Measurements from ENCODE around the gene ADAM8. TPM values are rescaled to one million over a fixed set of nuclear protein-coding genes. Genes with fewer than 3 reads are reported as not detected.
"Not testable (repeated sequence)": the region's sequence is repeated elsewhere in the genome, so short reads cannot be mapped to it uniquely, and the experiment has no call there.

Gene ADAM8
- total RNA-seq, 1 experiment from 2014 or later: 16.8 TPM

DNA sequence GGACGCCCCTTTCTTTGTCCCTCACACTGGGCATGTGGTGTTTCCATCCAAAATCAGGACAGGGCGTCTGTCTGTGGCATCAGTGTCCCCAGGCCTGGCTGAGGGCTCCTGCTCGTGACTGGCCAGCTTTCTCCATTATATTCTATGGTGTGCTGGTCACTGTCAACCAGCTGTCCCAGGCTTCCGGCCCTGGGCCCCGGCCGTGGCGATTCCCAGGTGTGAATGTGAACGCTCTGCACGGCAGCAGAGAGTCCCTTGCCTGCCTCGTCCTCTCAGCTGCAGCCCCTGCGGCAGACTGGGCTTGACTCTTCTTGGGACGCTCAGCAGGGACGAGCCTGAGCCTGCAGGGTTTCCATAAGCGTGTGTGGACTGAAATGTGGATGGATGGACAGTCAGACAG, 52.6 kb downstream of the ADAM8 start:
- ChIA-PET POLR2A (no interaction called here), CTCF (no interaction called here)
- H3K27me3 ChIP-seq (replicated peaks; ENCODE audit: control insufficient read depth, insufficient read depth, low read length): no peaks in the 10 kb centered on the region
- Mint-ChIP-seq H3K9me3 (ENCODE audit: unreplicated experiment) (no peaks in the 10 kb centered on the region), H3K4me1 (ENCODE audit: low read depth, unreplicated experiment) (no peaks in the 10 kb centered on the region), H3K27ac (ENCODE audit: unreplicated experiment) (no peak overlapping the region), H3K4me3 (ENCODE audit: unreplicated experiment) (no peak overlapping the region), H3K36me3 (ENCODE audit: insufficient read depth, unreplicated experiment) (no peaks in the 10 kb centered on the region), H3K27me3 (ENCODE audit: insufficient read depth, unreplicated experiment) (peaks cover 9% of the 10 kb centered on the region)
- TF ChIP-seq, protein P1, sequence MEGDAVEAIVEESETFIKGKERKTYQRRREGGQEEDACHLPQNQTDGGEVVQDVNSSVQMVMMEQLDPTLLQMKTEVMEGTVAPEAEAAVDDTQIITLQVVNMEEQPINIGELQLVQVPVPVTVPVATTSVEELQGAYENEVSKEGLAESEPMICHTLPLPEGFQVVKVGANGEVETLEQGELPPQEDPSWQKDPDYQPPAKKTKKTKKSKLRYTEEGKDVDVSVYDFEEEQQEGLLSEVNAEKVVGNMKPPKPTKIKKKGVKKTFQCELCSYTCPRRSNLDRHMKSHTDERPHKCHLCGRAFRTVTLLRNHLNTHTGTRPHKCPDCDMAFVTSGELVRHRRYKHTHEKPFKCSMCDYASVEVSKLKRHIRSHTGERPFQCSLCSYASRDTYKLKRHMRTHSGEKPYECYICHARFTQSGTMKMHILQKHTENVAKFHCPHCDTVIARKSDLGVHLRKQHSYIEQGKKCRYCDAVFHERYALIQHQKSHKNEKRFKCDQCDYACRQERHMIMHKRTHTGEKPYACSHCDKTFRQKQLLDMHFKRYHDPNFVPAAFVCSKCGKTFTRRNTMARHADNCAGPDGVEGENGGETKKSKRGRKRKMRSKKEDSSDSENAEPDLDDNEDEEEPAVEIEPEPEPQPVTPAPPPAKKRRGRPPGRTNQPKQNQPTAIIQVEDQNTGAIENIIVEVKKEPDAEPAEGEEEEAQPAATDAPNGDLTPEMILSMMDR (IDR thresholded peaks at IDR 0.05; ENCODE audit: insufficient read depth in 1 of 2, low read depth in 1 of 2, low read length in 1 of 2, severe bottlenecking in 1 of 2, unreplicated experiment in 1 of 2): no peak
- no peaks in the 10 kb centered on the region for H3K4me1 ChIP-seq
- H3K9me3 ChIP-seq: no peaks in the 10 kb centered on the region
- no peaks in the 10 kb centered on the region for H3K36me3 ChIP-seq (ENCODE audit: control insufficient read depth, insufficient read depth, low read length)
- H3K4me3 ChIP-seq (ENCODE audit: low read depth, low read length): no peak overlapping the region
- intact Hi-C loops (cut with micrococcal nuclease; ENCODE audit: unreplicated experiment): no loop called here
- BruUV-seq (replicated peaks): no TSS peak
- DNase-seq: no peak

DNA sequence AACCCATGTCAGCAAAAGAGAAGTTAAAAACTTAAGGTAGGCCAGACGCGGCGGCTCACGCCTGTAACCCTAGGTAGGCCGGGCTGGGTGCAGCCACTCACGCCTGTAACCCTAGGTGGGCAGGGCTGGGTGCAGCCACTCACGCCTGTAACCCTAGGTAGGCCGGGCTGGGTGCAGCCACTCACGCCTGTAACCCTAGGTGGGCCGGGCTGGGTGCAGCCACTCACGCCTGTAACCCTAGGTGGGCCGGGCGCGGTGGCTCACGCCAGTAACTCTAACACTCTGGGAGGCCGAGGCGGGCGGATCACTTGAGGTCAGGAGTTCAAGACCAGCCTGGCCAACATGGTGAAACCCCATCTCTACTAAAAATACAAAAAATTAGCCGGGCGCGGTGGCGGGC, 54.9 kb downstream of the ADAM8 start:
- BruUV-seq (replicated peaks); POLR2A ChIA-PET; intact Hi-C loops (cut with micrococcal nuclease; ENCODE audit: unreplicated experiment); H3K4me3 ChIP-seq (ENCODE audit: low read depth, low read length); H3K27ac Mint-ChIP-seq (ENCODE audit: unreplicated experiment); H3K36me3 Mint-ChIP-seq (ENCODE audit: insufficient read depth, unreplicated experiment); H3K36me3 ChIP-seq (ENCODE audit: control insufficient read depth, insufficient read depth, low read length); H3K4me1 Mint-ChIP-seq (ENCODE audit: low read depth, unreplicated experiment); H3K4me3 Mint-ChIP-seq (ENCODE audit: unreplicated experiment); H3K9me3 ChIP-seq; CTCF ChIA-PET; DNase-seq; H3K4me1 ChIP-seq; H3K27me3 ChIP-seq (replicated peaks; ENCODE audit: control insufficient read depth, insufficient read depth, low read length); H3K27me3 Mint-ChIP-seq (ENCODE audit: insufficient read depth, unreplicated experiment); H3K9me3 Mint-ChIP-seq (ENCODE audit: unreplicated experiment): not testable (repeated sequence)

- H3K27ac Mint-ChIP-seq (ENCODE audit: unreplicated experiment): no peak overlapping the region
- H3K4me3 ChIP-seq (ENCODE audit: low read depth, low read length): no peak overlapping the region
- no peaks in the 10 kb centered on the region for H3K9me3 ChIP-seq
- no peak overlapping the region for H3K4me3 Mint-ChIP-seq (ENCODE audit: unreplicated experiment)
- H3K27me3 ChIP-seq (replicated peaks; ENCODE audit: control insufficient read depth, insufficient read depth, low read length): no peaks in the 10 kb centered on the region
- TF ChIP-seq, protein P1 (IDR thresholded peaks at IDR 0.05; ENCODE audit: insufficient read depth in 1 of 2, low read depth in 1 of 2, low read length in 1 of 2, severe bottlenecking in 1 of 2, unreplicated experiment in 1 of 2): no peak
- no peaks in the 10 kb centered on the region for H3K9me3 Mint-ChIP-seq (ENCODE audit: unreplicated experiment)
- H3K27me3 Mint-ChIP-seq (ENCODE audit: insufficient read depth, unreplicated experiment): peaks cover 9% of the 10 kb centered on the region
- intact Hi-C loops (cut with micrococcal nuclease; ENCODE audit: unreplicated experiment): no loop called here
- H3K4me1 Mint-ChIP-seq (ENCODE audit: low read depth, unreplicated experiment): no peaks in the 10 kb centered on the region
- no peaks in the 10 kb centered on the region for H3K36me3 Mint-ChIP-seq (ENCODE audit: insufficient read depth, unreplicated experiment)
- ChIA-PET CTCF (no interaction called here), POLR2A (no interaction called here)
- DNase-seq: no peak
- H3K4me1 ChIP-seq: no peaks in the 10 kb centered on the region
- no peaks in the 10 kb centered on the region for H3K36me3 ChIP-seq (ENCODE audit: control insufficient read depth, insufficient read depth, low read length)
- BruUV-seq (replicated peaks): no TSS peak
These were observed 55.3 kb downstream of the ADAM8 start for GRCh38 chr10:133221331-133221730.

DNA sequence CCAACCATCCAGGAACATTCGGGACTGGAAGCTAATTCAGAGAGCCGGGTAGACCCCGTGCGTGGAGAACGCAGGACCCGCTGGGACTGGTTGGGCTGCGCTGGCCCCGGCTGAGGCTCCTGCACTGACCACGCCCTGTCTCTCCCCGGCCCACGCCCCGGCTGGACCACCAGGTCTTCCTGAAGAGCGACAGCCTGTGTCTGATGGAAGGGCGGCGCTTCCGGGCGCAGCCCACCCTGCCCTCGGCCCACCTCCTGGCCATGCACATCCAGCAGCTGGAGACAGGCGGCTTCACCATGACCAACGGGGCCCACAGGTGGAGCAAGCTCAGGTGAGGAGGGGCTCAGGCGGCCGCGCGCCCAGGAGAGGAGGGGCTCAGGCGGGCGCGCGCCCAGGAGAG, 56.9 kb downstream of the ADAM8 start:
- DNase-seq: no peak
- Mint-ChIP-seq H3K27me3 (ENCODE audit: insufficient read depth, unreplicated experiment) (peaks cover 20% of the 10 kb centered on the region), H3K27ac (ENCODE audit: unreplicated experiment) (no peak overlapping the region), H3K9me3 (ENCODE audit: unreplicated experiment) (no peaks in the 10 kb centered on the region), H3K36me3 (ENCODE audit: insufficient read depth, unreplicated experiment) (peaks cover 5% of the 10 kb centered on the region), H3K4me3 (ENCODE audit: unreplicated experiment) (no peak overlapping the region), H3K4me1 (ENCODE audit: low read depth, unreplicated experiment) (no peaks in the 10 kb centered on the region)
- ChIA-PET CTCF (interaction anchor here (1.1 kb wide), 1 partner anchor 110 kb away, joined by 3 read pairs; no protein-coding TSS in a partner anchor), POLR2A (no interaction called here)
- H3K4me3 ChIP-seq (ENCODE audit: low read depth, low read length): no peak overlapping the region
- H3K36me3 ChIP-seq (ENCODE audit: control insufficient read depth, insufficient read depth, low read length): no peaks in the 10 kb centered on the region
- intact Hi-C loops (cut with micrococcal nuclease; ENCODE audit: unreplicated experiment): no loop called here
- peaks cover 1% of the 10 kb centered on the region; the same call in 1 of the 2 replicates for H3K27me3 ChIP-seq (replicated peaks; ENCODE audit: control insufficient read depth, insufficient read depth, low read length)
- no peaks in the 10 kb centered on the region for H3K4me1 ChIP-seq
- H3K9me3 ChIP-seq: no peaks in the 10 kb centered on the region
- TF ChIP-seq, protein P1 (IDR thresholded peaks at IDR 0.05; ENCODE audit: insufficient read depth in 1 of 2, low read depth in 1 of 2, low read length in 1 of 2, severe bottlenecking in 1 of 2, unreplicated experiment in 1 of 2): no peak
- BruUV-seq (replicated peaks): no TSS peak
